Stomach (tissue), 9 donors: Measurements from ENCODE around the gene ERC2. TPM values are rescaled to one million over a fixed set of nuclear protein-coding genes. Genes with fewer than 3 reads are reported as not detected.

Experiments
- DNase-seq, 2 donors: peaks; one replicate each; pipeline versions ENCODE4 v3.0.0 to v3.0.0-alpha.2; 2013 to 2019
- H3K27ac ChIP-seq, 5 donors: fragments of 200-600 bp in 4 of 5; sonication (generic) in 4 of 5; one replicate each; pipeline ENCODE4 v1.5.1; 2013 to 2019; ENCODE audit warnings: mild to moderate bottlenecking in 1 of 5, moderate library complexity in 1 of 5
- H3K27me3 ChIP-seq, 3 donors: fragments of 200-600 bp; sonication (generic); one replicate each; pipeline ENCODE4 v1.5.1; 2017 to 2019; ENCODE audit warnings: mixed run types in 1 of 3
- H3K36me3 ChIP-seq, 4 donors: fragments of 200-600 bp; sonication (generic); 1 replicate in 3 of 4; 2 replicates in 1 of 4; pipeline ENCODE4 v1.5.1; 2016 to 2019
- H3K4me1 ChIP-seq, 4 donors: fragments of 200-600 bp; sonication (generic); one replicate each; pipeline ENCODE4 v1.5.1; 2016 to 2019
- H3K4me3 ChIP-seq, 4 donors: fragments of 200-600 bp; sonication (generic) in 3 of 4; one replicate each; pipeline ENCODE4 v1.5.1; 2016 to 2019; ENCODE audit warnings: mild to moderate bottlenecking in 1 of 4
- H3K9me3 ChIP-seq, 4 donors: fragments of 200-600 bp; sonication (generic); one replicate each; pipeline ENCODE4 v1.5.1; 2016 to 2019
- EP300 ChIP-seq: sonication (generic); formaldehyde crosslinking; IDR thresholded peaks from one replicate; pipeline ENCODE4 v1.6.1; 2017; ENCODE audit warnings: antibody characterized with exemption
- POLR2A ChIP-seq, 4 donors: fragments of 450-650 bp; IDR thresholded peaks; one replicate each; pipeline ENCODE4 v1.6.1; 2016; ENCODE audit warnings: antibody characterized with exemption in 4 of 4, control low read depth in 2 of 4, mild to moderate bottlenecking in 1 of 4, moderate library complexity in 1 of 4
- POLR2AphosphoS5 ChIP-seq, 3 donors: sonication (generic); formaldehyde crosslinking; IDR thresholded peaks; one replicate each; pipeline ENCODE4 v1.6.1; 2016; ENCODE audit warnings: antibody characterized with exemption in 3 of 3
- WGBS, 5 donors: extraction: QIAGEN DNeasy Blood & Tissue Kit in 3 of 5; methylation state at CpG; one replicate each; pipeline versions ENCODE4 v1.1.5 to v1.1.7; 2013 to 2018; 5-methylcytosine and 5-hydroxymethylcytosine counted together
- intact Hi-C: fragments of 100-400 bp; cut with DNase I; formaldehyde crosslinking; loops from one replicate; pipeline ENCODE4 v1.15.1; 2023; ENCODE audit warnings: low total_unique reads
- polyA plus RNA-seq, 3 donors: library from polyadenylated mRNA; stranded (reverse); fragments of 200-250 nt; gene quantifications; one replicate each; pipeline ENCODE4 v1.2.3, GENCODE V29; 2013
- total RNA-seq, 5 donors: library from RNA; depleted of rRNA; stranded (reverse); fragments of >200 nt; gene quantifications; one replicate each; pipeline versions ENCODE4 v1.1.0 to v1.2.3, GENCODE V29; 2014 to 2016
- TF ChIP-seq, protein P1 (sequence below), 7 experiments: fragments of 450-650 bp in 4 of 7; fragments of 200-600 bp in 3 of 7; sonication (generic) in 3 of 7; IDR thresholded peaks; one replicate each; pipeline ENCODE4 v1.5.1; 2016 to 2019; ENCODE audit warnings: antibody characterized with exemption in 7 of 7, control low read depth in 2 of 7, mild to moderate bottlenecking in 1 of 7
- donor health status: healthy with polysubstance abuse.
- donor health status: Bipolar disorder and iron deficiency.
- donor health status: healthy.

ERC2 gene
- total and polyA plus RNA-seq, 8 donors: 0.43 to 3.1 (median 1.3) TPM; not detected in 2

DNA sequence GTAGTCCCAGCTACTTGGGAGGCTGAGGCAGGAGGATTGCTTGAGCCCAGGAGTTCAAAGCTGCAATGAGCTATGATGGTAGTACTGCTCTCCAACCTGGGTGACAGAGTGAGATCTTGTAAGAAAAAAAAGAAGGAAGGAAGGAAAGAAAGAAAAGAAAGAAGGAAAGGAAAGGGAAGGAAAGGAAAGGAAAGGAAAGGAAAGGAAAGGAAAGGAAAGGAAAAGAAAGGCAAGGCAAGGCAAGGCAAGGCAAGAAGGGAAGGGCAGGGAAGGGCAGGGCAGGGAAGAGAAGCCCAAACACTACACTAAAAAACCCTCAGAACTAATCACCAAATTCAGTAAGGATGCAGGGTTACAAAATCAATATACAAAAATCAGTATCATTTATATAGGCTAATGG is 341.6 kb downstream of the ERC2 start:
- intact Hi-C loops: no loop called here
- no peak for DNase-seq
- Histone ChIP-seq H3K4me3 (no peak overlapping the region), H3K4me1 (peaks cover 0 to 9% (median 0%) of the 10 kb centered on the region in 4 donors), H3K27me3 (no peaks in the 10 kb centered on the region), H3K9me3 (no peaks in the 10 kb centered on the region), H3K36me3 (no peaks in the 10 kb centered on the region), H3K27ac (no peak overlapping the region)
- no peak for TF ChIP-seq POLR2A (IDR thresholded peaks at IDR 0.05)
- TF ChIP-seq, protein P1, sequence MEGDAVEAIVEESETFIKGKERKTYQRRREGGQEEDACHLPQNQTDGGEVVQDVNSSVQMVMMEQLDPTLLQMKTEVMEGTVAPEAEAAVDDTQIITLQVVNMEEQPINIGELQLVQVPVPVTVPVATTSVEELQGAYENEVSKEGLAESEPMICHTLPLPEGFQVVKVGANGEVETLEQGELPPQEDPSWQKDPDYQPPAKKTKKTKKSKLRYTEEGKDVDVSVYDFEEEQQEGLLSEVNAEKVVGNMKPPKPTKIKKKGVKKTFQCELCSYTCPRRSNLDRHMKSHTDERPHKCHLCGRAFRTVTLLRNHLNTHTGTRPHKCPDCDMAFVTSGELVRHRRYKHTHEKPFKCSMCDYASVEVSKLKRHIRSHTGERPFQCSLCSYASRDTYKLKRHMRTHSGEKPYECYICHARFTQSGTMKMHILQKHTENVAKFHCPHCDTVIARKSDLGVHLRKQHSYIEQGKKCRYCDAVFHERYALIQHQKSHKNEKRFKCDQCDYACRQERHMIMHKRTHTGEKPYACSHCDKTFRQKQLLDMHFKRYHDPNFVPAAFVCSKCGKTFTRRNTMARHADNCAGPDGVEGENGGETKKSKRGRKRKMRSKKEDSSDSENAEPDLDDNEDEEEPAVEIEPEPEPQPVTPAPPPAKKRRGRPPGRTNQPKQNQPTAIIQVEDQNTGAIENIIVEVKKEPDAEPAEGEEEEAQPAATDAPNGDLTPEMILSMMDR (IDR thresholded peaks at IDR 0.05): no peak
- TF ChIP-seq EP300: no peak
- no peak for TF ChIP-seq POLR2AphosphoS5 (IDR thresholded peaks at IDR 0.05)

DNA sequence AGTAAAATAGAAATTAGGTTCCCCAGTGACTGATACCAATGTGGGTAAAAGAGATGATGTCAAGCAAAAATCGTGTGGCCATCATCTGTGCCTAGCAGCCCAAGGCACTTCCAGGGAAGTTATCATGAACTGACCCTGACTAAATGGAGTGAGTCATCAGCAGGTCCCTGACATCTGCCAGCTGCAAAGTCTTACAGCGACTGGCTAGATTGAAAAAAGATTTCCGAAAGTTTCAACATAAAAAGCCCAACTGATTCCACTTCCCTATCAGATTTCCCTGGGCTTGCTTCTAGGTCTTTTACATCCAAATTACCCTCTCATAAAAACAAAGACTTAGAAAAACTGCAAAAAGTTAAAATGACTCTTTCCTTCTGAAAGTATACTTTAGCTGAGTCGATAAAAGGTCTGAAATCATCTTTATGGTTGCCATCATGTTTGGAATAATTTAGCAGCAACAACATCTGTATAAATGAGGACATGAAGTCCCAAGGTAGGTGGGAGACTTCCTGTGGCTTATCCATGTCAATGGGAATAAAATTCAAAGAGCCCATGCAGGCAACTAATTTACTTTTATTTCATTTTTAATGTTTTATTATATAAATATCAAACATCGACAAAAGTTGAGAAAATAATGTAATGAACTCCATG is 342.8 kb downstream of the ERC2 start:
- peak in 1 of 2 donors; percentile 20 for DNase-seq
- Histone ChIP-seq H3K36me3 (no peaks in the 10 kb centered on the region), H3K4me3 (no peak overlapping the region), H3K4me1 (peaks cover 0 to 9% (median 0%) of the 10 kb centered on the region in 4 donors), H3K27ac (no peak overlapping the region), H3K27me3 (no peaks in the 10 kb centered on the region), H3K9me3 (no peaks in the 10 kb centered on the region)
- intact Hi-C loops: no loop called here
- no peak for TF ChIP-seq POLR2A (IDR thresholded peaks at IDR 0.05)
- TF ChIP-seq POLR2AphosphoS5 (IDR thresholded peaks at IDR 0.05): no peak
- TF ChIP-seq, protein P1 (IDR thresholded peaks at IDR 0.05): no peak
- TF ChIP-seq EP300: no peak
- WGBS, 5 donors: 46 to 54% (median 47%) methylated on average over 5 of the region's 5 CpGs

DNA sequence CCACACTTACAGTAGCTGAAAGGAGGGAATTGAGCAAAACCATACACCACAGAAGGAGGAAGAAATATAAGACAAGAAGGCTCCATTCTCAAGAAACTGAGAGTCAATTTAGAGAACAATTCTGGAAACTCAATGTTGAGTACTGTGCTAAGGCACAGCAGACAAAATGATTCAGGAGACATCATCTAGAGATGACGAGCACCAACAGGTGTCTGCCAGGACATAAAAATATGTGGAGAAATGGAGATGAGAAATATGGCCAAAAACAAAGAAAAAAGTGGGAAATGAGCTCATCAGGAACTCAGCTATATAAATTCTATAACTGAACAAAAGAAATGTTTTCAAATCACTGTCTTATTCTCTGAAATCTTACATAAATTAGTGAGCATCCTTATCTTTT is 343.7 kb downstream of the ERC2 start:
- DNase-seq: no peak
- Histone ChIP-seq H3K36me3 (no peaks in the 10 kb centered on the region), H3K4me1 (peaks cover 0 to 9% (median 0%) of the 10 kb centered on the region in 4 donors), H3K4me3 (no peak overlapping the region), H3K27me3 (no peaks in the 10 kb centered on the region), H3K9me3 (no peaks in the 10 kb centered on the region), H3K27ac (no peak overlapping the region)
- 72 to 88% (median 77%) methylated on average over 1 of the region's 1 CpG for WGBS, 5 donors
- TF ChIP-seq, protein P1 (IDR thresholded peaks at IDR 0.05): no peak
- TF ChIP-seq POLR2A (IDR thresholded peaks at IDR 0.05) (no peak), EP300 (no peak), POLR2AphosphoS5 (IDR thresholded peaks at IDR 0.05) (no peak)
- intact Hi-C loops: no loop called here

DNA sequence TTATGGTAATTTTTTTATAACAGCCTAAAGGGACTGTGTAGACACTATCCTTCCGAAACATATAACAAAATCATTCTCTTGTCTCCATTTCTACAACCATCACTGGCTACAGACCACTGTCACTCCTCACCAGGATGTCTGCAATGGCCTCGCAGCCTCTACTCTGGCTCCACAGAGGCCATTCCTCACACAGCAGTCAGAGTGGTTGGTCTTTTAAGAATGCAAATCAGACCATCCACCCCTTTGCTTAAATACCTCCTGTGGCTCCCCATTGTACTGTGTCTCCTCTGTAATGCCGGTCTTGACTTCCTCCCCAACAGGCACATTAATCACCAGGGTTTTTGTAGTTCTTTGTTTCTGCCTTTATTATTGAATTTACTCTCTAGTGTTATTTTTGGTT is 344.8 kb downstream of the ERC2 start:
- no peak overlapping the region for H3K4me3 ChIP-seq
- no peak overlapping the region for H3K27ac ChIP-seq
- H3K9me3 ChIP-seq: no peaks in the 10 kb centered on the region
- DNase-seq: no peak
- H3K36me3 ChIP-seq: no peaks in the 10 kb centered on the region
- TF ChIP-seq, protein P1 (IDR thresholded peaks at IDR 0.05): no peak
- TF ChIP-seq POLR2A (IDR thresholded peaks at IDR 0.05): no peak
- H3K4me1 ChIP-seq: no peaks in the 10 kb centered on the region
- 82 to 86% (median 83%) methylated on average over 3 of the region's 3 CpGs for WGBS, 5 donors
- intact Hi-C loops: no loop called here
- H3K27me3 ChIP-seq: no peaks in the 10 kb centered on the region
